ENCODE data around the gene LAMC2. TPM values are rescaled to one million over a fixed set of nuclear protein-coding genes. Genes with fewer than 3 reads are reported as not detected.

Gene LAMC2
- total and polyA plus RNA-seq, 2 donors from 2014 or later: 4.0 to 89.0 TPM

DNA sequence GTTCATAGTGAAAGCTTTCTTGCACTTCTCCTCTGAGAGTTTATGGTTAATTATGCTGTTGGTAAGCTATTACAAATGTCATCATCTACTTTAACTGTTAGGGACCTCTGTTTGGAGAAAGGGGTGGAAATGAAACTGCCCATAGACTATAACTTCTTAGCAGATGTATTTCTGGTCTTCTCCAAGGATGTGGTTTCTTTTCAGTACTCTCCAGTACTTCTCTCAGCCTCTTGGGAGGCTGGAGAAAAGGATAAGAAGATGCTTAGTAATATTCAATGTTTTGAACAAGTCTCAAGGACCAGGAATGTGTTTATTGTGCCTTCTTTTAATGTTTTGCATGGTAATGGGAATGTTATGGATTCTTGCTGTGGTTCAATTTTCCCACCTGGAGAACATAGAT, 60.4 kb downstream of the LAMC2 start:
- peaks cover 0 to 6% (median 0%) of the 10 kb centered on the region in 3 donors for H3K4me1 ChIP-seq (ENCODE audit: control insufficient read depth in 2 of 3, insufficient read depth in 2 of 3, low read depth in 1 of 3, low read length in 3 of 3)
- H3K36me3 ChIP-seq (ENCODE audit: control insufficient read depth in 2 of 3, insufficient read depth in 3 of 3, low read length in 3 of 3): no peaks in the 10 kb centered on the region
- H3K27ac ChIP-seq (ENCODE audit: low read depth in 2 of 2, low read length in 2 of 2): no peak overlapping the region
- H3K27me3 ChIP-seq (ENCODE audit: control insufficient read depth, insufficient read depth, low read length): no peaks in the 10 kb centered on the region
- FAIRE-seq (no peak), DNase-seq (no peak)
- no peak overlapping the region for H3K4me3 ChIP-seq (ENCODE audit: low read length in 3 of 3)
- intact Hi-C loops (cut with DNase I): no loop called here
- no peaks in the 10 kb centered on the region for H3K9me3 ChIP-seq (ENCODE audit: control insufficient read depth in 2 of 3, insufficient read depth in 1 of 3, low read length in 3 of 3)
- no peak overlapping the region for H3K9ac ChIP-seq (ENCODE audit: low read length in 3 of 3)
- TF ChIP-seq, protein P1, sequence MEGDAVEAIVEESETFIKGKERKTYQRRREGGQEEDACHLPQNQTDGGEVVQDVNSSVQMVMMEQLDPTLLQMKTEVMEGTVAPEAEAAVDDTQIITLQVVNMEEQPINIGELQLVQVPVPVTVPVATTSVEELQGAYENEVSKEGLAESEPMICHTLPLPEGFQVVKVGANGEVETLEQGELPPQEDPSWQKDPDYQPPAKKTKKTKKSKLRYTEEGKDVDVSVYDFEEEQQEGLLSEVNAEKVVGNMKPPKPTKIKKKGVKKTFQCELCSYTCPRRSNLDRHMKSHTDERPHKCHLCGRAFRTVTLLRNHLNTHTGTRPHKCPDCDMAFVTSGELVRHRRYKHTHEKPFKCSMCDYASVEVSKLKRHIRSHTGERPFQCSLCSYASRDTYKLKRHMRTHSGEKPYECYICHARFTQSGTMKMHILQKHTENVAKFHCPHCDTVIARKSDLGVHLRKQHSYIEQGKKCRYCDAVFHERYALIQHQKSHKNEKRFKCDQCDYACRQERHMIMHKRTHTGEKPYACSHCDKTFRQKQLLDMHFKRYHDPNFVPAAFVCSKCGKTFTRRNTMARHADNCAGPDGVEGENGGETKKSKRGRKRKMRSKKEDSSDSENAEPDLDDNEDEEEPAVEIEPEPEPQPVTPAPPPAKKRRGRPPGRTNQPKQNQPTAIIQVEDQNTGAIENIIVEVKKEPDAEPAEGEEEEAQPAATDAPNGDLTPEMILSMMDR (IDR thresholded peaks at IDR 0.05; ENCODE audit: borderline replicate concordance, extremely low read depth, insufficient read depth): no peak

DNA sequence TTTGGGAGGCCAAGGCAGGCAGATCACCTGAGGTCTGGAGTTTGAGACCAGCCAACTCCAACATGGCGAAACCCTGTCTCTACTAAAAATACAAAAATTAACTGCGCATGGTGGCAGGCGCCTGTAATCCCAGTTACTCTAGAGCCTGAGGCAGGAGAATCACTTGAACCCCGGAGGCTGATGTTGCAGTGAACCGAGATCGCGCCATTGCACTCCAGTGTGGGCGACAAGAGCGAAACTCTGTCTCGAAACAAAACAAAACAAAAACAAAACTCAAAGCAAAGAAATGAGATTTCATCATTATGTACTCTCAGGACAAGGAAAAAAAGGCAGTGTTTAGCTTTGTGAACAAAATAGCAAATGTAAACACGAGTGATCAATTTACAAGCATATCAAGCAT, 61.0 kb downstream of the LAMC2 start:
- FAIRE-seq: no peak
- H3K9me3 ChIP-seq (ENCODE audit: control insufficient read depth in 2 of 3, insufficient read depth in 1 of 3, low read length in 3 of 3): no peaks in the 10 kb centered on the region
- TF ChIP-seq, protein P1 (IDR thresholded peaks at IDR 0.05; ENCODE audit: borderline replicate concordance, extremely low read depth, insufficient read depth): no peak
- intact Hi-C loops (cut with DNase I): no loop called here
- no peak overlapping the region for H3K27ac ChIP-seq (ENCODE audit: low read depth in 2 of 2, low read length in 2 of 2)
- H3K4me3 ChIP-seq (ENCODE audit: low read length in 3 of 3): no peak overlapping the region
- no peaks in the 10 kb centered on the region for H3K27me3 ChIP-seq (ENCODE audit: control insufficient read depth, insufficient read depth, low read length)
- H3K36me3 ChIP-seq (ENCODE audit: control insufficient read depth in 2 of 3, insufficient read depth in 3 of 3, low read length in 3 of 3): no peaks in the 10 kb centered on the region
- H3K4me1 ChIP-seq (ENCODE audit: control insufficient read depth in 2 of 3, insufficient read depth in 2 of 3, low read depth in 1 of 3, low read length in 3 of 3): peaks cover 0 to 6% (median 0%) of the 10 kb centered on the region in 3 donors
- H3K9ac ChIP-seq (ENCODE audit: low read length in 3 of 3): no peak overlapping the region
- no peak for DNase-seq

DNA sequence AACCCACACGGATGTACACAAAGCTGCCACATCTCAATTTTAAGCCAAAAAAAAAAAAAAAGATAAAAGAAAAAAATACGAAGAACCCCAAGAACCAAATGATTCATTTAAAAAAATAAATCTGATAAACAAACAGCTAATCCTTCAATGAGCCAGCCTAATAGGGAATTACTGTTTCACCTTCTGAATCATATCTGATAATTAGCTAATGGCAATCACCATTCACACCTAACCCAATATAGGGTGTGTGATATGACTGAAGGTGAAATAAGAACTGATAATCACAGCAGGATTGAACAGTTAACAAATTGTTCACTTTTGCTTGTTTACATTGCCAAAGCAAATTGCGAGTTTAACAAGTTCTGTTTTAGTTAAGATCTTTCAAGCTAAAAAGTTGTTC, 61.4 kb downstream of the LAMC2 start:
- intact Hi-C loops (cut with DNase I): no loop called here
- Histone ChIP-seq H3K27me3 (ENCODE audit: control insufficient read depth, insufficient read depth, low read length) (no peaks in the 10 kb centered on the region), H3K9me3 (ENCODE audit: control insufficient read depth in 2 of 3, insufficient read depth in 1 of 3, low read length in 3 of 3) (no peaks in the 10 kb centered on the region), H3K4me1 (ENCODE audit: control insufficient read depth in 2 of 3, insufficient read depth in 2 of 3, low read depth in 1 of 3, low read length in 3 of 3) (peaks cover 0 to 4% (median 0%) of the 10 kb centered on the region in 3 donors), H3K27ac (ENCODE audit: low read depth in 2 of 2, low read length in 2 of 2) (no peak overlapping the region), H3K9ac (ENCODE audit: low read length in 3 of 3) (no peak overlapping the region), H3K36me3 (ENCODE audit: control insufficient read depth in 2 of 3, insufficient read depth in 3 of 3, low read length in 3 of 3) (no peaks in the 10 kb centered on the region), H3K4me3 (ENCODE audit: low read length in 3 of 3) (no peak overlapping the region)
- FAIRE-seq (no peak), DNase-seq (no peak)
- TF ChIP-seq, protein P1 (IDR thresholded peaks at IDR 0.05; ENCODE audit: borderline replicate concordance, extremely low read depth, insufficient read depth): no peak

DNA sequence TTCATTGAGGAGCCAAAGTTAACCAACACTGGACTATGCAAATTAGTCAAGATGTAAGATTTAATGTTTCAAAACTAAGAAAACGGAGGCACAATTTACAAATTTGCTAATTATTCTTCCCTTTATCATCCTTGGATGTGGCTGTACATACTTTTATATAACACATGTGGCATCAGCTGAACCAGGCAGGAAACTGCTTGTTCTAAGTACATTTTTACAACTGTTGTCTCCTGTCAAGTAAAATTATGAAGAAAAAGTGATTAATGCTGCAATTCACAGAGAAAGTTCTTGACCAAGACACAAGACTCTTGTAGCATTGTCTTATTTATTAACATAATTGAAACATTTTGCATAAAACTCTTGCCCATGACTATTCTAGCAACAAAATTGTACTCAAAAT, 61.9 kb downstream of the LAMC2 start:
- no peak for FAIRE-seq

More for the DNA sequence above, 61.9 kb downstream of the LAMC2 start:
- TF ChIP-seq, protein P1 (IDR thresholded peaks at IDR 0.05; ENCODE audit: borderline replicate concordance, extremely low read depth, insufficient read depth): no peak
- Histone ChIP-seq H3K36me3 (ENCODE audit: control insufficient read depth in 2 of 3, insufficient read depth in 3 of 3, low read length in 3 of 3) (no peaks in the 10 kb centered on the region), H3K9me3 (ENCODE audit: control insufficient read depth in 2 of 3, insufficient read depth in 1 of 3, low read length in 3 of 3) (no peaks in the 10 kb centered on the region), H3K27ac (ENCODE audit: low read depth in 2 of 2, low read length in 2 of 2) (no peak overlapping the region), H3K4me1 (ENCODE audit: control insufficient read depth in 2 of 3, insufficient read depth in 2 of 3, low read depth in 1 of 3, low read length in 3 of 3) (no peaks in the 10 kb centered on the region), H3K4me3 (ENCODE audit: low read length in 3 of 3) (no peak overlapping the region), H3K9ac (ENCODE audit: low read length in 3 of 3) (no peak overlapping the region), H3K27me3 (ENCODE audit: control insufficient read depth, insufficient read depth, low read length) (no peaks in the 10 kb centered on the region)
- intact Hi-C loops (cut with DNase I): no loop called here
- no peak for DNase-seq
